LNCAP (cell line): ENCODE data around the gene AIG1.

Source experiments
- TF ChIP-seq, protein P1 (sequence below): fragments of 450-650 bp; IDR thresholded peaks from 2 replicates; pipeline ENCODE4 v1.5.1; 2017; ENCODE audit warnings: mild to moderate bottlenecking

Gene AIG1

DNA sequence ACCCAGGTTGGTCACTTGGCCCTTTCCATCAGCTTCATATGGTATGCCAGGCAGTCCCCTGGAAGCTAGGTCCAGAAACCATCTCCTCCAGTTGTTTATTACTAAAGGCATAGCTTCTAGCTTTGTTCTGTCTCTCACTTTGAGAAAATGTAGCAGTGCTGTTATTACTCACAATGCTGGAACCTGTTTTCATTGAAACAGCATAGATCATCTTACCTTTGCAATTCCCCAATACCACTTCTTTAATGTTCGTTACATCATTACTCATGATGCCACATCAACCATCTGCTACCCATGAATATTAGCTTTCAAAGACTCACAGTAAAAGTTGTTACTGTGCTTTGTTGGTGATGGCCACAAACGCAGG lies 301.5 kb downstream of the AIG1 start:
- TF ChIP-seq, protein P1, sequence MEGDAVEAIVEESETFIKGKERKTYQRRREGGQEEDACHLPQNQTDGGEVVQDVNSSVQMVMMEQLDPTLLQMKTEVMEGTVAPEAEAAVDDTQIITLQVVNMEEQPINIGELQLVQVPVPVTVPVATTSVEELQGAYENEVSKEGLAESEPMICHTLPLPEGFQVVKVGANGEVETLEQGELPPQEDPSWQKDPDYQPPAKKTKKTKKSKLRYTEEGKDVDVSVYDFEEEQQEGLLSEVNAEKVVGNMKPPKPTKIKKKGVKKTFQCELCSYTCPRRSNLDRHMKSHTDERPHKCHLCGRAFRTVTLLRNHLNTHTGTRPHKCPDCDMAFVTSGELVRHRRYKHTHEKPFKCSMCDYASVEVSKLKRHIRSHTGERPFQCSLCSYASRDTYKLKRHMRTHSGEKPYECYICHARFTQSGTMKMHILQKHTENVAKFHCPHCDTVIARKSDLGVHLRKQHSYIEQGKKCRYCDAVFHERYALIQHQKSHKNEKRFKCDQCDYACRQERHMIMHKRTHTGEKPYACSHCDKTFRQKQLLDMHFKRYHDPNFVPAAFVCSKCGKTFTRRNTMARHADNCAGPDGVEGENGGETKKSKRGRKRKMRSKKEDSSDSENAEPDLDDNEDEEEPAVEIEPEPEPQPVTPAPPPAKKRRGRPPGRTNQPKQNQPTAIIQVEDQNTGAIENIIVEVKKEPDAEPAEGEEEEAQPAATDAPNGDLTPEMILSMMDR: no peak

DNA sequence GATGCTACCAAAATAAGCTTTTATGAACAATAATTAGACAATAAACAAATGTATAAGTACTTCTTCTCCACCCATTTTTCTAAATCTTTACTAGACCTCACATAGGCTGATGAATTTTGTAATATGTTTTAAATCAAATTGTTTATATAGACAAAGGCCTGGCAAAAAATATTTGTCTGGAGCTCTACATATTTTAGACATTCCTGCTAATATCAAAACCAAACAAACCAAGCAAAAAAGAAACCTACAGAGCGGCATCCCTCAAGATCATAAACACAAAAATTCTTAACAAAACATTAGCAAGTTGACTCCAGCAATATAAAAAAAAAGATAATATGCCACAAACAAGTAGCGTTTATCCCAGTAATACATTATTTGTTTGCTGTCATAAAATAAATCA lies 302.6 kb downstream of the AIG1 start:
- TF ChIP-seq, protein P1: no peak

DNA sequence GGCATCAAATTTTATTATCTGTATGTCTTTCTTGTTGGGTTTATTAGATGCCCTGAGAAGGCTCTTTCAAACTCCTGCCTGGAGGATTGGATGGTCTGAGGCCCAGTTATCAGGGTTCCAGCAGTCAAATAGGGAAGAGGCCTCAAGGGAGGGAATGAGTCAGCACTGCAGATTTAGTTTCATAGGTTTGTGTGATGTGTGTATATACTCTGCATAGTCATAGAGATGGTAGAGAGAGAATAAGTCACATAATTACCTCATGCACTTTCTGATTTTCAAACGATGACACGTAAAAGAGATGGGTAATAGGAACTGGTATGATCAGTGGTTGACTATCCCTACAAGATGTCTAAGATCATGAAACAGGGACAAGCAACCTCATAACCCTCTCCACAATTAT lies 307.7 kb downstream of the AIG1 start:
- TF ChIP-seq, protein P1: no peak

DNA sequence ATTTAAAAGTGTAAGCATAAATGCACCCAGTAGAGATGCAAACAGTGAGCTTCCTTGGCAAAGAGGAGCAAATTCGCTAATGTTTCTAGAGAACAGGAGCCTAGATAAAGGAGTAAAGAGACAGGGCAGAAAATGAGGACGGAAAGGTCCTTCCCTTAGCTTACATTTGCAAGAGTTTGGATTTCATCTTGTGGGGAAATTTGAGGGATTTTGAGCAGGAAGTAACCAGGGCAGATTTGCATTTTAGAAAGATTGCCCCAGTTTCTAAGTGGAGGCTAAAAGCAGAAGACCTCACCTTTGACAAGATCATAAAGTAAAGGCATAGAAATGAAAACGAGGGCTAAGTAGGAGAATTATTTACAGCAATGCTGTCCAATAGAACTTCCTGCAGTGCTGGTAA lies 309.3 kb downstream of the AIG1 start:
- TF ChIP-seq, protein P1: no peak

DNA sequence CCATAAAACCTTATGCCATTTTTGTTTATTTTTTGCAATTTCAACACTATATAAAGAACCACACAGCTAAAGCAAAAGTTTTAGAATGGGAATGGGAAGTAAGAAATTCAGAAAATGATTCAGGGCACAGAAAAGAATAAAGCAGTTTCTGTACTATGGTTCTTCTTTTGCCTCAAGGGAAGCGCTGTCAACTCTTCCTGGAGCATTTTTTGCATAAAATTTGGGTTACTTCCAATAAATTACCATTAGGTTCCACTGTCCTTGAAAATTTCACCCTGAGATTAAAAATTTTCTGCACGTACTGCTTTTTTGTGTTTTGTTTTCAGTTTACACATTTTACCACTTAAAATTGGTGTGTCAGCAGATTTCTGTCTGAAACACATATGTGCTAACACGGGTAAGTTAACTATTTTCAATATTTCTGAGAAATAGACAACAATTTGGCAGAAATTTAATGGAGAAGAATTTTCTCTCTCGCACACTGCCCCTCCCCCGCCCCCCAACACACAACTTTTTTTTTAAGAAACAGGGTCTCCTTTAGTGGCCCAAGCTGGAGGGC lies 310.2 kb downstream of the AIG1 start:
- TF ChIP-seq, protein P1: no peak

DNA sequence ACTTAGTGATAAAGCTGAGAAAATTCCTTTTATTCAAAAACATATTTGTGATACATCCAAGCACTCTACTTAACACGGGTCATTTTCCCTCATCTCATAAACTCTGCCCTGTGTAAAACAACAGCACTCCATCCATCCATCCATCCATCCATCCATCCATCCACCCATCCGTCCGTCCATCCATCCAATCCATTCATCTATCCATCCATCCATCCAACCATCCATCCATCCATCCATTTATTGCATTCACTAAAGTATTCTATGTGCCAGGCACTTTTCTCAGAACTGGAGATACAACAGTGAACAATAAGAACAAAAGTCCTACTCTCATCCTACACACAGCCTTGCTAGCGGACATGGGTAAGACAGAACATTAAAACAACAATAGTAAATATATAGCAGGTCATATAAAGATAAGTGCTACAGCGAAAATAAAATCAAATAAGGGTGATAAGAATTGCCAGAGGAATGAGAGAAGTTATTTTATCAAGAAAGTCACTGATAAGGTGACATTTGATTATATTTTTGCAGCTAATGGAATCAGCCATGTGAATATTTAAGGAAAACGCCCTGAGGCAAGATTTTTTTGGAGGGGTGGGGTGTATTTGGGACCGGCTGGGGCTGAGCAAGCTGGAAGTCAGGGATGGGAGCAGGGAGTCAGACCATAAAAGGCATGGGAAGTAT lies 311.7 kb downstream of the AIG1 start:
- TF ChIP-seq, protein P1: no peak

DNA sequence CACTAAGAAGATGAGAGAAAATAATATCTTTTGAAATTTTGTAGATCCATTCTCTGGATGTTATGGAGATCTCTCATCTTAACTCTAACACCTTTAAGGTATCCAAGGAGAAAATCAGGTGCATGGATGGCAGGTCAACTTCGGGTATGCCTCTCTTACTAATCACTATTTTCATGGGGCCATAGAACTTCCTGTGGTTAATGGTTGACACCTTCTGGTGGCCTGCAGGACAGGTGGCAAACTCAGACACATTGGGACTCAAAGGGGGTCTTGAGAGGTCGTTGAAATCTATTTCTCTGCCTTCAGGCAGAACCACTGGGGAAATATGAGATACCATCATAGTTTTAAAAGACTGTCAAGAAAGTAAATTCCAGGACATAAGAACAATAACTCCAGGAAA lies 313.3 kb downstream of the AIG1 start:
- TF ChIP-seq, protein P1: no peak
